T-helper 2 cell treated with Interferon-gamma antibody and Interleukin-4, amounts not matched to agents 100 ng/mL and 5 ng/mL, for 36 hours (primary cell): Measurements from ENCODE around the gene ILK. TPM values are rescaled to one million over a fixed set of nuclear protein-coding genes. Genes with fewer than 3 reads are reported as not detected.

ENCODE experiments used
- intact Hi-C: fragments of 100-400 bp; cut with micrococcal nuclease; formaldehyde crosslinking; loops from one replicate; pipeline ENCODE4 v1.15.1; 2023
- total RNA-seq: library from RNA; stranded (reverse); gene quantifications from 2 replicates; pipeline ENCODE4 v1.2.3, GENCODE V29; 2022

ILK gene
- total RNA-seq, 1 donor from 2014 or later = 128 TPM

DNA sequence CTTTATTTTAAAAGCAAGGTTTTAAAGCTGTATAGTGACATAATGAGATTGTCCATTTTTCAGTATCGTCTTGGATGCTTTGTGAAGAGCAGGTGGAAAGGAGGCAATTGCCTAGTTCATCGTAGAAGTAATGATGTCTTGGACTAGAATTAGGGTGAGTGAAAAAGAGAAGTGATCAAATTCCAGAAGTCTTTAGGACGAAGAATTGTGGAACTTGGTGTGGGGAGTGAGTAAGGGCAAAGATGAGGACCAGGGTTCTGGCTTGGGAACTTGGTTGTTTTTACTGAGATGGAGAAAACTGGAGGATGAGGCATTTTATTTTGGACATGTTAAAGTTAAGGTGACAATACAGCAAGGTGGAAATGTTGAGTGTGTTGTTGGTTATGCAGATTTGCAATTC, 1.2 kb downstream of the ILK start:
- intact Hi-C loops = loop anchor here (1.0 to 5.0 kb wide), 7 partner anchors 15 to 1383 kb away; partner anchors contain the start of genes ARFIP2, EIF3F, SMPD1 and TIMM10B

- intact Hi-C loops = no loop called here
These were observed 3.1 kb downstream of the ILK start for GRCh38 chr11:6606471-6607189.

GRCh38 chr11:6607190-6607795, 3.7 kb downstream of the ILK start:
- intact Hi-C loops = no loop called here

- intact Hi-C loops = no loop called here
These were observed 4.4 kb downstream of the ILK start for GRCh38 chr11:6608011-6608410.

- intact Hi-C loops = no loop called here
These were observed 5.3 kb downstream of the ILK start for GRCh38 chr11:6608726-6609501.

GRCh38 chr11:6609502-6610015, 6.0 kb downstream of the ILK start:
- intact Hi-C loops = loop anchor here (5.0 kb wide), 1 partner anchor 318 kb away; the partner anchor contains the start of gene ZNF215

GRCh38 chr11:6610591-6610990, 7.0 kb downstream of the ILK start:
- intact Hi-C loops = loop anchor here (5.0 kb wide), 1 partner anchor 317 kb away; the partner anchor contains the start of gene ZNF215

- intact Hi-C loops = loop anchor here (5.0 kb wide), 1 partner anchor 316 kb away; the partner anchor contains the start of gene ZNF215
These were observed 7.8 kb downstream of the ILK start for GRCh38 chr11:6611092-6611962.

GRCh38 chr11:6611963-6612212, 8.3 kb downstream of the ILK start:
- intact Hi-C loops = loop anchor here (1.0 to 5.0 kb wide), 5 partner anchors 9 to 378 kb away; partner anchors contain the start of genes FHIP1B, ILK, MRPL17 and RRP8

- intact Hi-C loops = loop anchor here (1.0 to 5.0 kb wide), 5 partner anchors 9 to 378 kb away; partner anchors contain the start of genes FHIP1B, ILK, MRPL17 and RRP8
These were observed 8.9 kb downstream of the ILK start, which contains the start of gene TAF10 for GRCh38 chr11:6612213-6613041. TSS of gene TAF10 (minus strand) at chr11:6612216. CDS start at chr11:6612189, 27 bp downstream.

DNA sequence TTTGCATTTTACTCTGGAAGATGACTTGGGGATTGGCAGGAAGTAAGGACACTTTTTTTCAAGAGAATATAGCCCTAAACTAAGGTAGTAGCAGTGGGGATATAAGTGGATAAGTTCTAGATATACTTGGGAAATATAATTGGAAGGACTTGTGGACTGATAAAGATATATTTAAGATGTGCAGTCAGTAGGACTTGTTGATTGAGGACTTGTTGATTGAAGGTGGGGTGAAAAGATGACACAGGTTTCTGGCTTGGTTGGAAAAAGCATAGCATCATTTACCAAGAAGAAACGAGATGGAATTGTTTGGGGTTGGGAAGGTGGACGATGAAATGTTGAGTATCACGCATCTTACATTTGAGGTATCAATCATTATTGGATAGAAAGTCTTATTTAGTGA, 9.9 kb downstream of the ILK start:
- intact Hi-C loops = loop anchor here (5.0 kb wide), 1 partner anchor 314 kb away; the partner anchor contains the start of gene ZNF215

GRCh38 chr11:6614446-6614845, 10.9 kb downstream of the ILK start:
- intact Hi-C loops = loop anchor here (5.0 kb wide), 1 partner anchor 313 kb away; the partner anchor contains the start of gene ZNF215

- intact Hi-C loops = no loop called here
These were observed 11.5 kb downstream of the ILK start for GRCh38 chr11:6615046-6615445.

DNA sequence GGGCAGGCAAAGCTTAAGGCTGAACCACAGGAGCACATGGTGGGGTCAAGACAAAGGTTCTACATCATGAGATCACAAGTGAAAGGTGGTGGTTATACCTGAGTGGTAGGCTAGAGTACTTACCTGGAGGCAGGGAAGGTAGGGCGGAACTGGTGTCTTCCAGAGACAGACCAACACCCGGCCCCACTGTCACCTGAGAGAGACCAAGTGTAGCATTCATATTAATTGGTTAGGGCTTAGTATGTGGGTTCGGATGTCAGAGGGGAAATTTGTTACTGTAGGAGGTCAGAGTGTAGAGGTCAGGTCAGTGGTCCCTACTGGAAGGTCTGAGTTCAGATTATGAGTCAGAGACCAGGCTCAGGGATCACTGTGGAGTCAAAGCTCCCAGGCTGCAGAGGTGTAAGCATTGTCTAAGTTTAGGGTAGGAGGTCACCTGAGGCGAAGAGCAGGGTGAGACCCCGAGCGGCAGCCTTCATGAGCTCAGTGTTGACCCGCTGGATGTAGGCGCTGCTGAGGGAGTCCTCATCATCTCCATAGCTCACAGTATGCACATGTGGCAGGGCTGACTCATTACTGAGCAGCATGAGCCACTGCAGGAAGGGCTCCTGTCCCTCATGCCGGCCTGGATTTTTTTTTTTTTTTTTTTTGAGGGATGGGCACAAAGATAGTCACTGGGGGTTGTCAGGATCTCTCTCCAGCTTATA, 12.5 kb downstream of the ILK start:
- intact Hi-C loops = no loop called here

DNA sequence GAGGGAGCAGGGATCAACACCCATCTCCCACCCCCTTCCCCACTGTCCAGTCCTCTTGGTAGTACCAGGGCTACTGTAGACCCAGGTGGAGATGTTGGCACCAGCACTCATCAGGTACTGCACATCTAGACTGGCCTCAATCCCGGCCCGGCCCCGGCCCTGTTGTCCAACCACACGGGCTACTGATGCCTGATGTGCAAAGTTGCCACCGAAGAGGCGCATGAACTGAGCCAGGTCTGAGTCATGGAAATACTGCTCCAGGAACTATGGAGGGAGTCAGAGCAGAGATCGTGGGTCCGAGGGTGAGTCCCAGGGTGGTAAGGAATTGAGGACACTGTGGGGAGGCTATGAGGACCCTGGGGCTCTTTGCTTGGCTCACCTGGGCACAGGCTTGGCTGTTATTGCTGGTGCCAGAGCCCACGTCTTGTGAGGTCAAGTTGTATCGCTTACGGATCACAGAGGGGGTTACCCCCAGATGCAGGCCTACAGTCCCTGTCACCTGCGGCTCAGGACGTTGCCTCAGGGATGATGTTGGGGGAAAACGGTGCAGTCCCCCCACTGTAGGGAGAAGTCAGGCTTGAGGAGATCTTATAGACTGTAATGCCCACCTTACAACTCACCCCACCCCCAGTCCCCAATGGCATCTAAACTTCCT, 13.1 kb downstream of the ILK start:
- intact Hi-C loops = no loop called here

- intact Hi-C loops = no loop called here
These were observed 13.8 kb downstream of the ILK start for GRCh38 chr11:6617315-6617781.

DNA sequence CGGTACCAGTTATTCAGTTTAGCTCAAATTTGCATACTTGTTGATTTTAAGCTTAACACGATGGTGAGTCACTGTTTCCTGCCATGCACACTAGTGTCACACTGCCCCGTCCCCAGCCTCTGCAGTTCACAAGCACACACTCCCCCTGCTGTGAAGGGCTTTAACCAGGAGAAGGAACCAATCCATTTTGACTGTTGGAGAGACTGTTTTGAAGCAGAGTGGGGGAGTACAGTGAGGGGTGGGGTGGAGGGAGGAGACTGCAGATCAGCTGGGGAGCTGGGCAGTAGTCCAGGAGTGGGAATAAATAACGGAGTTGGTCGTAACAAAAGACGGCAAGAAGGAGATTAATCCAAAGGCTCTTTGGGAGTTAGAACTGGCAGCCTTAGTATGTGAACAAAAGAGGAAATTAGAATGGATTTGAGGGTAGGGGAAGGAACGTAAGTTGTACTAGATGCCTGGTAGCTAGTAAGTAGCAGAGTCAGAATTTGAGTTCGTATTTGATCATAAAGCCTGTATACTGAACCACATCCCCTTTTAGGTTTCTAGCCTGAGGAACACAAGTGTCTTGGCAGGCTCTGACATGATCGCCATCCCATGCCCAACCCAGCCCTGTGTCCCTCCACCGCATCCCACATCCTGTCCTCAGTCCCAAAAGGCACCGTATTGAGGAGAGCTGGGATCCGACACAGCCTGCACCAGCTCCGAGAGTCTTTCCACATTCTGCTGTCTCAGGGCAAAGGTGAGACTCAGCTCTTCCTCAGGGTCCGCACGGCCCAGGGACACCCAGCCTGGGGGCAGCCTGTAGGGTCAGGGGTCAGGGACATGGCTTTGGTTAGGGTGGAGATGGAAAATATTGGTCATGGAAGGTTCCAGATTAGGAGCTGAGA, 14.8 kb downstream of the ILK start:
- intact Hi-C loops = loop anchor here (1.0 to 2.0 kb wide), 3 partner anchors 14 to 65 kb away; partner anchors contain the start of gene MRPL17
